HFF-Myc (cell line): ENCODE data around the gene FUT4.
A peak's percentile ranks its signal among the peaks of the same experiment; 100 is the strongest.
"Not testable (repeated sequence)": the region's sequence is repeated elsewhere in the genome, so short reads cannot be mapped to it uniquely, and the experiment has no call there.

Source experiments
- DNase-seq: peaks from one replicate; pipeline ENCODE4 v3.0.0-alpha.2; 2011; ENCODE audit warnings: low read depth; ENCODE audit errors: extremely low read depth
- H3K4me3 ChIP-seq: replicated peaks from 2 replicates; pipeline ENCODE4 v1.5.1; 2011; ENCODE audit warnings: low read depth, mild to moderate bottlenecking, control low read depth, low read length
- CTCF ChIP-seq: IDR thresholded peaks from 2 replicates; pipeline ENCODE4 v1.5.1; 2012; ENCODE audit warnings: mild to moderate bottlenecking, low read depth, low read length, control low read depth; ENCODE audit errors: missing control alignments

The FUT4 gene

GRCh38 chr11:94543695-94544645 lies at the start of gene FUT4:
Gene FUT4 (plus strand): TSS chr11:94543921. CDS start chr11:94544134, 213 bp downstream.
- no peak for DNase-seq
- peak within 1 kb of the TSS; percentile 55 for H3K4me3 ChIP-seq
- TF ChIP-seq CTCF: no peak

GRCh38 chr11:94494126-94494680 lies 49.5 kb upstream of the FUT4 start:
- no peak for DNase-seq
- no peak for TF ChIP-seq CTCF
- H3K4me3 ChIP-seq: peak overlapping the region; percentile 75

GRCh38 chr11:94500181-94500580 lies 43.5 kb upstream of the FUT4 start:
- no peak for TF ChIP-seq CTCF
- no peak for DNase-seq
- no peak overlapping the region for H3K4me3 ChIP-seq

- no peak for DNase-seq
- H3K4me3 ChIP-seq: no peak overlapping the region
- no peak for TF ChIP-seq CTCF
Measured at GRCh38 chr11:94501522-94501921, 42.2 kb upstream of the FUT4 start.

- no peak overlapping the region for H3K4me3 ChIP-seq
- peak; percentile 49 for TF ChIP-seq CTCF
- DNase-seq: no peak
Measured at GRCh38 chr11:94504689-94505293, 38.9 kb upstream of the FUT4 start.

- H3K4me3 ChIP-seq, DNase-seq: not testable (repeated sequence)
Measured at GRCh38 chr11:94506513-94506912, 37.2 kb upstream of the FUT4 start.

- DNase-seq: no peak
- no peak for TF ChIP-seq CTCF
- no peak overlapping the region for H3K4me3 ChIP-seq
Measured at GRCh38 chr11:94507485-94507884, 36.2 kb upstream of the FUT4 start.
